HepG2 (cell line): ENCODE results near the gene ATP2C2. TPM values are rescaled to one million over a fixed set of nuclear protein-coding genes. Genes with fewer than 3 reads are reported as not detected.

Experiments used
- ATAC-seq: fragments of 200-7000 bp; cut with Tn5 transposase; 3 replicates; pipeline ENCODE4 v1.9.1; 2020; ENCODE audit warnings: mild to moderate bottlenecking, moderate library complexity
- BruUV-seq: library from RNA; stranded (reverse); fragments of 400-500 nt; replicated peaks from 2 replicates; lab custom pipeline; 2021; lab: Mats Ljungman, UMichigan
- CTCF ChIA-PET: fragments of 300-600 bp; formaldehyde crosslinking; extraction: SDS; loops from one replicate; lab custom pipeline; 2021; ENCODE audit warnings: low total read pairs, inconsistent platforms, low intra/inter-chr PET ratio; lab: Yijun Ruan, JAX
- POLR2A ChIA-PET: fragments of 350-600 bp; sonication (Branson Sonifier 250); formaldehyde crosslinking; loops from one replicate; lab custom pipeline; 2020; ENCODE audit warnings: antibody characterized with exemption, inconsistent platforms; lab: Yijun Ruan, JAX
- DNase-seq: peaks from one replicate; pipeline ENCODE4 v3.0.0-alpha.2; 2015; ENCODE audit warnings: low spot score
- FAIRE-seq: peaks from 3 replicates; lab custom pipeline; 2011; peaks lifted over from hg19 to GRCh38; lab: Jason Lieb, UNC
- H2AFZ ChIP-seq: one replicate; pipeline ENCODE4 v1.6.1; 2011; ENCODE audit warnings: low read length, inconsistent platforms
- H3K27ac ChIP-seq: fragments of 300-600 bp; 3 replicates; pipeline ENCODE4 v1.8.0; 2011; ENCODE audit warnings: mixed run types, mild to moderate bottlenecking, mixed read lengths, low read length, inconsistent platforms; ENCODE audit not compliant: insufficient read depth; ENCODE audit errors: extremely low read length
- H3K27me3 ChIP-seq, 2 experiments: fragments of 200-600 bp in 1 of 2; 2 replicates in 1 of 2; 3 replicates in 1 of 2; pipeline versions ENCODE4 v1.6.0 to v1.8.0; 2011; ENCODE audit warnings: low read length in 2 of 2, mild to moderate bottlenecking in 2 of 2, moderate library complexity in 2 of 2, inconsistent platforms in 1 of 2; ENCODE audit not compliant: insufficient read depth in 2 of 2, control insufficient read depth in 1 of 2
- H3K36me3 ChIP-seq, 2 experiments: fragments of 200-600 bp in 1 of 2; replicated peaks in 1 of 2; 2 replicates in 1 of 2; 3 replicates in 1 of 2; pipeline versions ENCODE4 v1.5.1 to v1.8.0; 2011; ENCODE audit warnings: low read length in 2 of 2, inconsistent platforms in 1 of 2; ENCODE audit not compliant: insufficient read depth in 2 of 2, control insufficient read depth in 1 of 2
- H3K4me1 ChIP-seq: 2 replicates; pipeline ENCODE4 v1.5.1; 2012; ENCODE audit warnings: low read length, inconsistent platforms; ENCODE audit not compliant: insufficient read depth
- H3K4me2 ChIP-seq: 2 replicates; pipeline ENCODE4 v1.6.0; 2011; ENCODE audit warnings: low read depth, low read length, inconsistent platforms
- H3K4me3 ChIP-seq, 3 experiments: fragments of 200-600 bp in 1 of 3; sonication (generic), shearing (Covaris generic) in 1 of 3; replicated peaks in 1 of 3; 2 replicates each; pipeline ENCODE4 v1.5.1; 2011 to 2016; ENCODE audit warnings: low read length in 3 of 3, inconsistent platforms in 2 of 3, low read depth in 2 of 3, mild to moderate bottlenecking in 2 of 3, control low read depth in 1 of 3, mixed read lengths in 1 of 3; ENCODE audit not compliant: insufficient read depth in 1 of 3
- H3K79me2 ChIP-seq: one replicate; pipeline ENCODE4 v1.6.1; 2011; ENCODE audit warnings: low read length, inconsistent platforms; ENCODE audit not compliant: insufficient read depth
- H3K9ac ChIP-seq: 2 replicates; pipeline ENCODE4 v1.6.0; 2011; ENCODE audit warnings: mild to moderate bottlenecking, low read depth, low read length, inconsistent platforms; ENCODE audit not compliant: insufficient read depth
- H3K9me3 ChIP-seq: 2 replicates; pipeline ENCODE4 v1.5.1; 2012; ENCODE audit warnings: mild to moderate bottlenecking, low read length
- H4K20me1 ChIP-seq: 2 replicates; pipeline ENCODE4 v1.6.0; 2011; ENCODE audit warnings: inconsistent platforms, mild to moderate bottlenecking, low read length, moderate library complexity; ENCODE audit not compliant: insufficient read depth
- ARHGAP35 ChIP-seq: sonication (generic); formaldehyde crosslinking; IDR thresholded peaks from 2 replicates; pipeline ENCODE4 v1.9.0; 2022; ENCODE audit warnings: mild to moderate bottlenecking, inconsistent platforms, moderate library complexity, missing genetic modification reagents, borderline replicate concordance
- HNRNPK ChIP-seq: fragments of 200-400 bp; formaldehyde crosslinking; IDR thresholded peaks from 2 replicates; pipeline ENCODE4 v1.6.1; 2018; ENCODE audit warnings: low read length, low read depth, moderate library complexity, mild to moderate bottlenecking; ENCODE audit not compliant: poor library complexity, severe bottlenecking
- ISX ChIP-seq: sonication (generic); formaldehyde crosslinking; conservative IDR thresholded peaks from 2 replicates; pipeline ENCODE4 v1.5.0; 2020; ENCODE audit warnings: missing genetic modification reagents
- NFRKB ChIP-seq: fragments of 450-650 bp; IDR thresholded peaks from 2 replicates; pipeline ENCODE4 v1.6.1; 2017
- PPARG ChIP-seq: conservative IDR thresholded peaks from 2 replicates; pipeline ENCODE4 v1.6.1; 2016; ENCODE audit warnings: missing biosample characterization, missing genetic modification reagents
- RBFOX2 ChIP-seq: fragments of 200-400 bp; formaldehyde crosslinking; IDR thresholded peaks from 2 replicates; pipeline ENCODE4 v1.6.1; 2017; ENCODE audit warnings: low read depth, mild to moderate bottlenecking, low read length
- ZBTB42 ChIP-seq: sonication (generic); formaldehyde crosslinking; IDR thresholded peaks from 2 replicates; pipeline ENCODE4 v1.5.0; 2020; ENCODE audit warnings: mild to moderate bottlenecking, missing genetic modification reagents
- ZFP36L1 ChIP-seq: sonication (generic); formaldehyde crosslinking; IDR thresholded peaks from 2 replicates; pipeline ENCODE4 v1.8.0; 2022; ENCODE audit warnings: mild to moderate bottlenecking, missing genetic modification reagents, moderate library complexity
- ZNF230 ChIP-seq: sonication (generic); formaldehyde crosslinking; IDR thresholded peaks from 2 replicates; pipeline ENCODE4 v1.4.0; 2020; ENCODE audit warnings: mild to moderate bottlenecking, missing genetic modification reagents
- ZNF430 ChIP-seq: sonication (generic); formaldehyde crosslinking; IDR thresholded peaks from 2 replicates; pipeline ENCODE4 v1.9.0; 2021; ENCODE audit warnings: mild to moderate bottlenecking, missing genetic modification reagents
- ZNF607 ChIP-seq: sonication (generic); formaldehyde crosslinking; IDR thresholded peaks from 2 replicates; pipeline ENCODE4 v1.5.1; 2020; ENCODE audit warnings: missing genetic modification reagents, mild to moderate bottlenecking, borderline replicate concordance
- ZNF7 ChIP-seq: IDR thresholded peaks from 2 replicates; pipeline ENCODE4 v1.6.1; 2016; ENCODE audit warnings: missing biosample characterization, missing genetic modification reagents
- WGBS: methylation state at CpG from one replicate; pipeline ENCODE4 v1.1.6; 2017; ENCODE audit warnings: low lambda C conversion rate; 5-methylcytosine and 5-hydroxymethylcytosine counted together
- in situ Hi-C: cut with HindIII; loops from 2 replicates; pipeline ENCODE4 v1.10.0; 2017; ENCODE audit warnings: low pct_unique_long_range_greater_than_20kb; ENCODE audit not compliant: extremely low pct_ligation_motif_present
- intact Hi-C: fragments of 100-400 bp; cut with micrococcal nuclease; formaldehyde crosslinking; loops from one replicate; pipeline ENCODE4 v1.10.0; 2022; ENCODE audit not compliant: unreplicated experiment
- polyA plus RNA-seq, 8 experiments: library from polyadenylated mRNA; depleted of rRNA in 3 of 8; stranded (reverse) in 7 of 8; unstranded in 1 of 8; fragments of >200 nt; fragmentation: Illumina TruSeq in 4 of 8; extraction: Trizol in 4 of 8; gene quantifications; 2 replicates each; pipeline versions ENCODE4 v1.2.1 to v1.2.3, GENCODE V29; 2011 to 2016; ENCODE audit warnings: low read depth in 4 of 8, missing spikeins in 1 of 8, mixed read lengths in 1 of 8; ENCODE audit not compliant: insufficient read depth in 1 of 8
- total RNA-seq, 5 experiments: library from RNA; depleted of rRNA; stranded (reverse); fragments of >200 nt; fragmentation: Illumina TruSeq; extraction: Trizol; gene quantifications; 2 replicates each; pipeline ENCODE4 v1.2.3, GENCODE V29; 2016; ENCODE audit warnings: low read depth in 1 of 5
- TF ChIP-seq, protein P1 (sequence below): sonication (generic); formaldehyde crosslinking; IDR thresholded peaks from 2 replicates; pipeline ENCODE4 v1.4.0; 2020; ENCODE audit warnings: missing genetic modification reagents
- TF ChIP-seq, protein P2 (sequence below): sonication (generic); formaldehyde crosslinking; IDR thresholded peaks from 2 replicates; pipeline ENCODE4 v1.4.0; 2020; ENCODE audit warnings: missing genetic modification reagents
- TF ChIP-seq, protein P3 (sequence below): sonication (generic); formaldehyde crosslinking; IDR thresholded peaks from 2 replicates; pipeline ENCODE4 v1.5.0; 2020; ENCODE audit warnings: missing genetic modification reagents
- TF ChIP-seq, protein P4 (sequence below): sonication (generic); formaldehyde crosslinking; IDR thresholded peaks from 2 replicates; pipeline ENCODE4 v1.4.0; 2020; ENCODE audit warnings: missing genetic modification reagents
- TF ChIP-seq, protein P5 (sequence below): sonication (generic); formaldehyde crosslinking; IDR thresholded peaks from 2 replicates; pipeline ENCODE4 v1.8.1; 2023; ENCODE audit warnings: mild to moderate bottlenecking, missing genetic modification reagents, borderline replicate concordance

ATP2C2 gene
- total and polyA plus RNA-seq, 2 of the 13 experiments (the other 11 are each of a cell fraction or from before 2014, with no cell fraction given) = 0.07 TPM; not detected in 1

DNA sequence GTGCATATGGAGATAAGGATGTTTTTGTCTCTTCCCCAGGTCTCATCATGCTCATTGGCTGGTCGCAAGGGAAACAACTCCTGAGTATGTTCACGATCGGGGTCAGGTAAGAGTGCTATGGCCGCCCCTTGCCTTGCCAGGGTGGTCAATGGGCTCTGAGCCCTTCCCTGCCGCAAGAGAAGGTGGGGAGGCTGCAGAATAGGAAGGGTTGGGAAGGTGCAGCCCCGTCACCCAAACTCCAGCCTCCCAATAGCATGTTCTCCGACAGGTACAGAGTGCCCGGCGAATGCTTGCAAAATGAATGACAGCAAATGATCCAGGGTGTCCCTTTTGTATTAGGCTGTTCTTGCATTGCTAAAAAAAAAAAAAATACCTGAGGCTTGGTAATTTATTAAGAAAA, 57.4 kb downstream of the ATP2C2 start:
- POLR2A ChIA-PET = no interaction called here
- ATAC-seq (no peak), FAIRE-seq (no peak), DNase-seq (no peak)
- intact Hi-C loops = no loop called here
- Histone ChIP-seq H2AFZ (no peak overlapping the region), H3K9ac (no peak overlapping the region), H3K79me2 (no peaks in the 10 kb centered on the region), H3K4me1 (peaks cover 8% of the 10 kb centered on the region), H3K4me3 (no peak overlapping the region), H3K27me3 (peaks cover 4 to 58% of the 10 kb centered on the region in 2 experiments; a peak in 3 of 5 replicates), H3K4me2 (no peak overlapping the region), H3K9me3 (peaks cover 10% of the 10 kb centered on the region; the same call in 1 of the 2 replicates), H3K36me3 (no peaks in the 10 kb centered on the region), H4K20me1 (no peaks in the 10 kb centered on the region), H3K27ac (no peak overlapping the region)
- in situ Hi-C loops = no loop called here
- CTCF ChIA-PET = no interaction called here
- 58% methylated on average over 9 of the region's 9 CpGs for WGBS
- BruUV-seq = no TSS peak
- TF ChIP-seq ARHGAP35 = no peak
- TF ChIP-seq ZNF230 (CRISPR knock-in tag) = no peak
- no peak for TF ChIP-seq RBFOX2
- TF ChIP-seq ISX (CRISPR knock-in tag) = no peak
- no peak for TF ChIP-seq ZNF607
- TF ChIP-seq, protein P1, sequence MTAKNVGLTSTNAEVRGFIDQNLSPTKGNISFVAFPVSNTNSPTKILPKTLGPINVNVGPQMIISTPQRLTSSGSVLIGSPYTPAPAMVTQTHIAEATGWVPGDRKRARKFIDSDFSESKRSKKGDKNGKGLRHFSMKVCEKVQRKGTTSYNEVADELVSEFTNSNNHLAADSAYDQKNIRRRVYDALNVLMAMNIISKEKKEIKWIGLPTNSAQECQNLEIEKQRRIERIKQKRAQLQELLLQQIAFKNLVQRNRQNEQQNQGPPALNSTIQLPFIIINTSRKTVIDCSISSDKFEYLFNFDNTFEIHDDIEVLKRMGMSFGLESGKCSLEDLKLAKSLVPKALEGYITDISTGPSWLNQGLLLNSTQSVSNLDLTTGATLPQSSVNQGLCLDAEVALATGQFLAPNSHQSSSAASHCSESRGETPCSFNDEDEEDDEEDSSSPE (CRISPR knock-in tag) = no peak
- no peak for TF ChIP-seq HNRNPK
- TF ChIP-seq, protein P2, sequence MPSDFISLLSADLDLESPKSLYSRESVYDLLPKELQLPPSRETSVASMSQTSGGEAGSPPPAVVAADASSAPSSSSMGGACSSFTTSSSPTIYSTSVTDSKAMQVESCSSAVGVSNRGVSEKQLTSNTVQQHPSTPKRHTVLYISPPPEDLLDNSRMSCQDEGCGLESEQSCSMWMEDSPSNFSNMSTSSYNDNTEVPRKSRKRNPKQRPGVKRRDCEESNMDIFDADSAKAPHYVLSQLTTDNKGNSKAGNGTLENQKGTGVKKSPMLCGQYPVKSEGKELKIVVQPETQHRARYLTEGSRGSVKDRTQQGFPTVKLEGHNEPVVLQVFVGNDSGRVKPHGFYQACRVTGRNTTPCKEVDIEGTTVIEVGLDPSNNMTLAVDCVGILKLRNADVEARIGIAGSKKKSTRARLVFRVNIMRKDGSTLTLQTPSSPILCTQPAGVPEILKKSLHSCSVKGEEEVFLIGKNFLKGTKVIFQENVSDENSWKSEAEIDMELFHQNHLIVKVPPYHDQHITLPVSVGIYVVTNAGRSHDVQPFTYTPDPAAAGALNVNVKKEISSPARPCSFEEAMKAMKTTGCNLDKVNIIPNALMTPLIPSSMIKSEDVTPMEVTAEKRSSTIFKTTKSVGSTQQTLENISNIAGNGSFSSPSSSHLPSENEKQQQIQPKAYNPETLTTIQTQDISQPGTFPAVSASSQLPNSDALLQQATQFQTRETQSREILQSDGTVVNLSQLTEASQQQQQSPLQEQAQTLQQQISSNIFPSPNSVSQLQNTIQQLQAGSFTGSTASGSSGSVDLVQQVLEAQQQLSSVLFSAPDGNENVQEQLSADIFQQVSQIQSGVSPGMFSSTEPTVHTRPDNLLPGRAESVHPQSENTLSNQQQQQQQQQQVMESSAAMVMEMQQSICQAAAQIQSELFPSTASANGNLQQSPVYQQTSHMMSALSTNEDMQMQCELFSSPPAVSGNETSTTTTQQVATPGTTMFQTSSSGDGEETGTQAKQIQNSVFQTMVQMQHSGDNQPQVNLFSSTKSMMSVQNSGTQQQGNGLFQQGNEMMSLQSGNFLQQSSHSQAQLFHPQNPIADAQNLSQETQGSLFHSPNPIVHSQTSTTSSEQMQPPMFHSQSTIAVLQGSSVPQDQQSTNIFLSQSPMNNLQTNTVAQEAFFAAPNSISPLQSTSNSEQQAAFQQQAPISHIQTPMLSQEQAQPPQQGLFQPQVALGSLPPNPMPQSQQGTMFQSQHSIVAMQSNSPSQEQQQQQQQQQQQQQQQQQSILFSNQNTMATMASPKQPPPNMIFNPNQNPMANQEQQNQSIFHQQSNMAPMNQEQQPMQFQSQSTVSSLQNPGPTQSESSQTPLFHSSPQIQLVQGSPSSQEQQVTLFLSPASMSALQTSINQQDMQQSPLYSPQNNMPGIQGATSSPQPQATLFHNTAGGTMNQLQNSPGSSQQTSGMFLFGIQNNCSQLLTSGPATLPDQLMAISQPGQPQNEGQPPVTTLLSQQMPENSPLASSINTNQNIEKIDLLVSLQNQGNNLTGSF (CRISPR knock-in tag) = no peak
- no peak for TF ChIP-seq ZFP36L1 (CRISPR knock-in tag)
- TF ChIP-seq, protein P3, sequence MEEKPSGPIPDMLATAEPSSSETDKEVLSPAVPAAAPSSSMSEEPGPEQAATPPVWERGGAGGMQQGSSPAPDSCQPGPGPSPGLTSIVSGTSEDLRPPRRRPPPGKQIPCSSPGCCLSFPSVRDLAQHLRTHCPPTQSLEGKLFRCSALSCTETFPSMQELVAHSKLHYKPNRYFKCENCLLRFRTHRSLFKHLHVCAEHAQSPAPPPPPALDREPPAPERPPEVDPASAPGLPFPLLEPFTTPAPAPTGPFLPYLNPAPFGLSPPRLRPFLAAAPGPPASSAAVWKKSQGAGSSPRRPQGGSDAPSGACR (CRISPR knock-in tag) = no peak
- TF ChIP-seq ZNF7 (CRISPR knock-in tag) = no peak
- TF ChIP-seq NFRKB = no peak
- TF ChIP-seq ZNF430 (CRISPR knock-in tag) = no peak
- TF ChIP-seq, protein P4, sequence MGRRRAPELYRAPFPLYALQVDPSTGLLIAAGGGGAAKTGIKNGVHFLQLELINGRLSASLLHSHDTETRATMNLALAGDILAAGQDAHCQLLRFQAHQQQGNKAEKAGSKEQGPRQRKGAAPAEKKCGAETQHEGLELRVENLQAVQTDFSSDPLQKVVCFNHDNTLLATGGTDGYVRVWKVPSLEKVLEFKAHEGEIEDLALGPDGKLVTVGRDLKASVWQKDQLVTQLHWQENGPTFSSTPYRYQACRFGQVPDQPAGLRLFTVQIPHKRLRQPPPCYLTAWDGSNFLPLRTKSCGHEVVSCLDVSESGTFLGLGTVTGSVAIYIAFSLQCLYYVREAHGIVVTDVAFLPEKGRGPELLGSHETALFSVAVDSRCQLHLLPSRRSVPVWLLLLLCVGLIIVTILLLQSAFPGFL (CRISPR knock-in tag) = no peak
- no peak for TF ChIP-seq PPARG (CRISPR knock-in tag)
- TF ChIP-seq, protein P5, sequence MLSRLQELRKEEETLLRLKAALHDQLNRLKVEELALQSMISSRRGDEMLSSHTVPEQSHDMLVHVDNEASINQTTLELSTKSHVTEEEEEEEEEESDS = no peak
- TF ChIP-seq ZBTB42 (CRISPR knock-in tag) = no peak
